DMS53 (cell line): ENCODE data around the gene RNLS.

Source experiments
- DNase-seq: peaks from one replicate; lab custom pipeline; 2025; lab: John Stamatoyannopoulos, UW

The RNLS gene

GRCh38 chr10:88232029-88232895 lies 350.9 kb downstream of the RNLS start:
- no peak for DNase-seq

GRCh38 chr10:88230251-88230650 lies 352.9 kb downstream of the RNLS start:
- no peak for DNase-seq

- DNase-seq, result no peak
Measured at GRCh38 chr10:88228130-88228529, 355.0 kb downstream of the RNLS start.

GRCh38 chr10:88227342-88228018 lies 355.6 kb downstream of the RNLS start:
- no peak for DNase-seq

GRCh38 chr10:88226891-88227290 lies 356.2 kb downstream of the RNLS start:
- DNase-seq, result no peak

- no peak for DNase-seq
Measured at GRCh38 chr10:88226071-88226659, 357.0 kb downstream of the RNLS start.
